Activated CD4-positive, alpha-beta T cell treated with anti-CD3 and anti-CD28 coated beads, Interleukin-2, amount 50 U/mL, for 24 hours (primary cell): ENCODE results near the gene CLRN3.

Experiments used
- DNase-seq, 2 donors: peaks; one replicate each; pipeline ENCODE4 v3.0.0-alpha.2; 2020; ENCODE audit warnings: low read depth in 1 of 2, low spot score in 1 of 2

CLRN3 gene

GRCh38 chr10:127849921-127850320, 42.8 kb downstream of the CLRN3 start:
- no peak for DNase-seq

GRCh38 chr10:127849224-127849623, 43.5 kb downstream of the CLRN3 start:
- DNase-seq: no peak

GRCh38 chr10:127848226-127848625, 44.5 kb downstream of the CLRN3 start:
- DNase-seq: no peak

- no peak for DNase-seq
Measured at GRCh38 chr10:127845756-127846155, 47.0 kb downstream of the CLRN3 start.

GRCh38 chr10:127840884-127841283, 51.9 kb downstream of the CLRN3 start:
- no peak for DNase-seq

GRCh38 chr10:127836966-127837365, 55.8 kb downstream of the CLRN3 start:
- no peak for DNase-seq

GRCh38 chr10:127836176-127836575, 56.6 kb downstream of the CLRN3 start:
- no peak for DNase-seq

- DNase-seq: no peak
Measured at GRCh38 chr10:127834791-127835190, 58.0 kb downstream of the CLRN3 start.

GRCh38 chr10:127834221-127834620, 58.5 kb downstream of the CLRN3 start:
- DNase-seq: no peak

- DNase-seq: no peak
Measured at GRCh38 chr10:127833804-127834203, 58.9 kb downstream of the CLRN3 start.

GRCh38 chr10:127832501-127832900, 60.2 kb downstream of the CLRN3 start:
- no peak for DNase-seq

GRCh38 chr10:127830414-127830813, 62.3 kb downstream of the CLRN3 start:
- DNase-seq: no peak
